HUES48 (cell line): ENCODE data around the gene ITPR1.

Source experiments
- H3K27ac ChIP-seq: one replicate; pipeline ENCODE4 v1.7.0; 2013; ENCODE audit warnings: low read depth, low read length, inconsistent platforms
- H3K27me3 ChIP-seq: 2 replicates; pipeline ENCODE4 v1.6.1; 2013; ENCODE audit warnings: mild to moderate bottlenecking, low read length; ENCODE audit not compliant: control insufficient read depth, insufficient read depth
- H3K36me3 ChIP-seq: 2 replicates; pipeline ENCODE4 v1.6.1; 2013; ENCODE audit warnings: low read length; ENCODE audit not compliant: control insufficient read depth, insufficient read depth
- H3K4me1 ChIP-seq: 2 replicates; pipeline ENCODE4 v1.6.1; 2013; ENCODE audit warnings: mild to moderate bottlenecking, low read length; ENCODE audit not compliant: control insufficient read depth, insufficient read depth
- H3K4me3 ChIP-seq: 2 replicates; pipeline ENCODE4 v1.5.1; 2013; ENCODE audit warnings: mild to moderate bottlenecking, low read depth, low read length
- H3K9ac ChIP-seq: 2 replicates; pipeline ENCODE4 v1.6.1; 2013; ENCODE audit warnings: mild to moderate bottlenecking, low read depth, low read length, moderate library complexity
- H3K9me3 ChIP-seq: 2 replicates; pipeline ENCODE4 v1.6.1; 2013; ENCODE audit warnings: low read length; ENCODE audit not compliant: control insufficient read depth, insufficient read depth

ITPR1 gene

GRCh38 chr3:4580346-4581123, 87.4 kb downstream of the ITPR1 start:
- Histone ChIP-seq H3K9ac (no peak overlapping the region), H3K4me3 (no peak overlapping the region), H3K4me1 (peaks cover 29% of the 10 kb centered on the region), H3K36me3 (no peaks in the 10 kb centered on the region), H3K27me3 (no peaks in the 10 kb centered on the region), H3K27ac (no peak overlapping the region), H3K9me3 (no peaks in the 10 kb centered on the region)

- Histone ChIP-seq H3K27me3 (no peaks in the 10 kb centered on the region), H3K9me3 (no peaks in the 10 kb centered on the region), H3K4me3 (no peak overlapping the region), H3K9ac (no peak overlapping the region), H3K27ac (no peak overlapping the region), H3K36me3 (no peaks in the 10 kb centered on the region), H3K4me1 (peaks cover 29% of the 10 kb centered on the region)
Measured at GRCh38 chr3:4581124-4581424, 87.9 kb downstream of the ITPR1 start.

- Histone ChIP-seq H3K9ac (no peak overlapping the region), H3K27me3 (no peaks in the 10 kb centered on the region), H3K4me3 (no peak overlapping the region), H3K36me3 (no peaks in the 10 kb centered on the region), H3K9me3 (no peaks in the 10 kb centered on the region), H3K4me1 (peaks cover 29% of the 10 kb centered on the region), H3K27ac (no peak overlapping the region)
Measured at GRCh38 chr3:4581498-4581897, 88.3 kb downstream of the ITPR1 start.

- Histone ChIP-seq H3K27me3 (no peaks in the 10 kb centered on the region), H3K9ac (no peak overlapping the region), H3K9me3 (no peaks in the 10 kb centered on the region), H3K27ac (no peak overlapping the region), H3K36me3 (no peaks in the 10 kb centered on the region), H3K4me1 (peaks cover 32% of the 10 kb centered on the region), H3K4me3 (no peak overlapping the region)
Measured at GRCh38 chr3:4581920-4582611, 88.9 kb downstream of the ITPR1 start.

GRCh38 chr3:4582624-4583023, 89.5 kb downstream of the ITPR1 start:
- Histone ChIP-seq H3K27ac (no peak overlapping the region), H3K9ac (no peak overlapping the region)

GRCh38 chr3:4583416-4583815, 90.3 kb downstream of the ITPR1 start:
- Histone ChIP-seq H3K27ac (no peak overlapping the region), H3K4me3 (no peak overlapping the region), H3K4me1 (peaks cover 32% of the 10 kb centered on the region), H3K36me3 (no peaks in the 10 kb centered on the region), H3K9me3 (no peaks in the 10 kb centered on the region), H3K27me3 (no peaks in the 10 kb centered on the region), H3K9ac (no peak overlapping the region; the same call in 1 of the 2 replicates)

More at GRCh38 chr3:4582624-4583023, 89.5 kb downstream of the ITPR1 start:
- Histone ChIP-seq H3K4me1 (peaks cover 32% of the 10 kb centered on the region), H3K4me3 (no peak overlapping the region), H3K36me3 (no peaks in the 10 kb centered on the region), H3K9me3 (no peaks in the 10 kb centered on the region), H3K27me3 (no peaks in the 10 kb centered on the region)

GRCh38 chr3:4584456-4585249, 91.5 kb downstream of the ITPR1 start:
- H3K4me3 ChIP-seq = no peak overlapping the region

GRCh38 chr3:4586381-4586780, 93.2 kb downstream of the ITPR1 start:
- Histone ChIP-seq H3K9me3 (no peaks in the 10 kb centered on the region), H3K4me1 (peaks cover 32% of the 10 kb centered on the region), H3K27me3 (no peaks in the 10 kb centered on the region), H3K36me3 (no peaks in the 10 kb centered on the region), H3K4me3 (no peak overlapping the region), H3K9ac (no peak overlapping the region), H3K27ac (no peak overlapping the region)

More at GRCh38 chr3:4584456-4585249, 91.5 kb downstream of the ITPR1 start:
- H3K4me1 ChIP-seq = peaks cover 32% of the 10 kb centered on the region
- H3K36me3 ChIP-seq = no peaks in the 10 kb centered on the region
- no peak overlapping the region for H3K27ac ChIP-seq
- H3K9ac ChIP-seq = no peak overlapping the region
- no peaks in the 10 kb centered on the region for H3K27me3 ChIP-seq
- H3K9me3 ChIP-seq = no peaks in the 10 kb centered on the region

GRCh38 chr3:4587061-4587837, 94.1 kb downstream of the ITPR1 start:
- no peak overlapping the region for H3K27ac ChIP-seq
- peaks cover 28% of the 10 kb centered on the region for H3K4me1 ChIP-seq
- no peaks in the 10 kb centered on the region for H3K9me3 ChIP-seq
- H3K36me3 ChIP-seq = no peaks in the 10 kb centered on the region
- no peaks in the 10 kb centered on the region for H3K27me3 ChIP-seq
- no peak overlapping the region for H3K9ac ChIP-seq
- no peak overlapping the region for H3K4me3 ChIP-seq

- Histone ChIP-seq H3K9ac (no peak overlapping the region), H3K27ac (no peak overlapping the region), H3K4me3 (no peak overlapping the region), H3K9me3 (no peaks in the 10 kb centered on the region), H3K4me1 (peaks cover 23% of the 10 kb centered on the region), H3K27me3 (no peaks in the 10 kb centered on the region), H3K36me3 (no peaks in the 10 kb centered on the region)
Measured at GRCh38 chr3:4587838-4588105, 94.6 kb downstream of the ITPR1 start.
